IPS-18a (cell line): Measurements from ENCODE around the gene ANKRD24.
"Not testable (repeated sequence)": the region's sequence is repeated elsewhere in the genome, so short reads cannot be mapped to it uniquely, and the experiment has no call there.

Experiments used
- H3K27ac ChIP-seq: one replicate; pipeline ENCODE4 v1.5.1; 2013; ENCODE audit warnings: low read length
- H3K27me3 ChIP-seq: one replicate; pipeline ENCODE4 v1.6.1; 2013; ENCODE audit warnings: mild to moderate bottlenecking, low read length; ENCODE audit not compliant: control insufficient read depth, insufficient read depth
- H3K36me3 ChIP-seq: one replicate; pipeline ENCODE4 v1.6.1; 2013; ENCODE audit warnings: low read depth, low read length; ENCODE audit not compliant: control insufficient read depth
- H3K4me1 ChIP-seq: one replicate; pipeline ENCODE4 v1.6.1; 2013; ENCODE audit warnings: low read depth, low read length; ENCODE audit not compliant: control insufficient read depth
- H3K4me3 ChIP-seq: one replicate; pipeline ENCODE4 v1.5.1; 2013; ENCODE audit warnings: low read length
- H3K9ac ChIP-seq: one replicate; pipeline ENCODE4 v1.6.1; 2013; ENCODE audit warnings: mild to moderate bottlenecking, low read length, moderate library complexity
- H3K9me3 ChIP-seq: one replicate; pipeline ENCODE4 v1.6.1; 2013; ENCODE audit warnings: low read depth, low read length; ENCODE audit not compliant: control insufficient read depth

ANKRD24 gene

GRCh38 chr19:4189641-4190040 is 7.2 kb downstream of the ANKRD24 start:
- H3K4me3 ChIP-seq: no peak overlapping the region
- H3K9ac ChIP-seq: no peak overlapping the region
- no peaks in the 10 kb centered on the region for H3K4me1 ChIP-seq
- H3K27ac ChIP-seq: no peak overlapping the region
- H3K36me3 ChIP-seq: no peaks in the 10 kb centered on the region
- no peaks in the 10 kb centered on the region for H3K9me3 ChIP-seq
- no peaks in the 10 kb centered on the region for H3K27me3 ChIP-seq

GRCh38 chr19:4192537-4192936 is 10.0 kb downstream of the ANKRD24 start:
- not testable (repeated sequence) for H3K9ac ChIP-seq, H3K4me1 ChIP-seq, H3K36me3 ChIP-seq, H3K27ac ChIP-seq, H3K4me3 ChIP-seq, H3K27me3 ChIP-seq, H3K9me3 ChIP-seq

- Histone ChIP-seq H3K9ac (no peak overlapping the region), H3K4me3 (no peak overlapping the region), H3K27ac (no peak overlapping the region), H3K4me1 (no peaks in the 10 kb centered on the region), H3K36me3 (no peaks in the 10 kb centered on the region), H3K9me3 (no peaks in the 10 kb centered on the region), H3K27me3 (peaks cover 20% of the 10 kb centered on the region)
Observed at GRCh38 chr19:4194353-4194752, 11.9 kb downstream of the ANKRD24 start.

GRCh38 chr19:4196009-4196408 is 13.5 kb downstream of the ANKRD24 start:
- H3K36me3 ChIP-seq: no peaks in the 10 kb centered on the region
- H3K27ac ChIP-seq: no peak overlapping the region
- no peak overlapping the region for H3K9ac ChIP-seq
- no peaks in the 10 kb centered on the region for H3K9me3 ChIP-seq
- H3K27me3 ChIP-seq: peaks cover 36% of the 10 kb centered on the region
- H3K4me3 ChIP-seq: no peak overlapping the region
- no peaks in the 10 kb centered on the region for H3K4me1 ChIP-seq

GRCh38 chr19:4196587-4197148 is 14.2 kb downstream of the ANKRD24 start:
- Histone ChIP-seq H3K27me3 (peaks cover 42% of the 10 kb centered on the region), H3K36me3 (no peaks in the 10 kb centered on the region), H3K4me3 (no peak overlapping the region), H3K9ac (no peak overlapping the region), H3K27ac (no peak overlapping the region), H3K9me3 (no peaks in the 10 kb centered on the region), H3K4me1 (no peaks in the 10 kb centered on the region)

GRCh38 chr19:4197228-4197624 is 14.7 kb downstream of the ANKRD24 start:
- Histone ChIP-seq H3K9me3 (no peaks in the 10 kb centered on the region), H3K27me3 (peaks cover 42% of the 10 kb centered on the region)

GRCh38 chr19:4197625-4198466 is 15.4 kb downstream of the ANKRD24 start:
- Histone ChIP-seq H3K4me3 (peak overlapping the region; percentile 15), H3K9me3 (no peaks in the 10 kb centered on the region), H3K9ac (no peak overlapping the region), H3K4me1 (no peaks in the 10 kb centered on the region), H3K27me3 (peaks cover 42% of the 10 kb centered on the region), H3K27ac (no peak overlapping the region), H3K36me3 (no peaks in the 10 kb centered on the region)

More at GRCh38 chr19:4197228-4197624, 14.7 kb downstream of the ANKRD24 start:
- Histone ChIP-seq H3K9ac (no peak overlapping the region), H3K4me3 (no peak overlapping the region), H3K27ac (no peak overlapping the region), H3K36me3 (no peaks in the 10 kb centered on the region), H3K4me1 (no peaks in the 10 kb centered on the region)

- H3K4me1 ChIP-seq: no peaks in the 10 kb centered on the region
- peaks cover 42% of the 10 kb centered on the region for H3K27me3 ChIP-seq
- no peaks in the 10 kb centered on the region for H3K9me3 ChIP-seq
- no peak overlapping the region for H3K27ac ChIP-seq
- H3K36me3 ChIP-seq: no peaks in the 10 kb centered on the region
- peak overlapping the region; percentile 15 for H3K4me3 ChIP-seq
- no peak overlapping the region for H3K9ac ChIP-seq
Observed at GRCh38 chr19:4198467-4199126, 16.1 kb downstream of the ANKRD24 start.

GRCh38 chr19:4199699-4200293 is 17.3 kb downstream of the ANKRD24 start:
- Histone ChIP-seq H3K27me3 (peaks cover 42% of the 10 kb centered on the region), H3K4me1 (no peaks in the 10 kb centered on the region), H3K9me3 (no peaks in the 10 kb centered on the region), H3K36me3 (no peaks in the 10 kb centered on the region), H3K4me3 (no peak overlapping the region), H3K27ac (no peak overlapping the region), H3K9ac (no peak overlapping the region)

GRCh38 chr19:4200940-4201542 is 18.6 kb downstream of the ANKRD24 start:
- H3K27ac ChIP-seq: no peak overlapping the region
- peaks cover 42% of the 10 kb centered on the region for H3K27me3 ChIP-seq
- no peak overlapping the region for H3K4me3 ChIP-seq
- H3K9me3 ChIP-seq: no peaks in the 10 kb centered on the region
- H3K9ac ChIP-seq: no peak overlapping the region
- H3K4me1 ChIP-seq: no peaks in the 10 kb centered on the region
- no peaks in the 10 kb centered on the region for H3K36me3 ChIP-seq

GRCh38 chr19:4201798-4202197 is 19.3 kb downstream of the ANKRD24 start:
- no peaks in the 10 kb centered on the region for H3K4me1 ChIP-seq
- no peaks in the 10 kb centered on the region for H3K9me3 ChIP-seq
- no peaks in the 10 kb centered on the region for H3K36me3 ChIP-seq
- H3K27me3 ChIP-seq: peaks cover 42% of the 10 kb centered on the region
- no peak overlapping the region for H3K9ac ChIP-seq
- H3K27ac ChIP-seq: no peak overlapping the region
- H3K4me3 ChIP-seq: no peak overlapping the region
